ENCODE measurements around the gene TBL1XR1. TPM values are rescaled to one million over a fixed set of nuclear protein-coding genes. Genes with fewer than 3 reads are reported as not detected.

TBL1XR1 gene
- total RNA-seq, 1 experiment from 2014 or later = 175 TPM

DNA sequence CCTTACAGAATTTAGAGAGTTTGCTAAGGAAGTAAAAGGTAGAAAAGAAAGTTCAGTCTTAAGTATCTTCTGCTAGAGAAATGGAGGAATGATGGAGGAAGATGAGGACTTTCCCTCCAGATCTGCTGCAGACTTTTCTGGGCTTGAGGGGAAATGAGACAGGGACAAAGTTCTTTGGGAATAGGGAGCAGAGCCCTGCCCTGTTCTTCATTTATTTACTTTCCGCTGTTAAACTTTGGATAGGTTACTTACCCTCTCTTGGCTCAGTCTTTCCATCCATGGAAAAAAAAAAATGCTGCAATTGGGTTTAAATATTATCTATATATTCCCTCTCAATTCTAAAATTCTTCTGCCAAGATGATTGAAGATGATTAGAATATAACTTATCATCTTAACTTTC, 202.9 kb downstream of the TBL1XR1 start:
- Histone ChIP-seq H3K4ac (ENCODE audit: low read depth, low read length) (no peak overlapping the region), H3K9ac (ENCODE audit: extremely low read depth, insufficient read length, low read length) (no peak overlapping the region), H4K8ac (replicated peaks; ENCODE audit: insufficient read length, low read depth, low read length) (no peak overlapping the region), H3K27me3 (ENCODE audit: insufficient read depth, low read length) (no peaks in the 10 kb centered on the region), H3K56ac (ENCODE audit: insufficient read length, low read depth, low read length) (no peak overlapping the region), H2AK5ac (ENCODE audit: insufficient read length, low read length) (no peak overlapping the region), H2AFZ (ENCODE audit: low read length) (no peak overlapping the region), H3K14ac (ENCODE audit: insufficient read depth, low read length) (no peak overlapping the region), H2BK5ac (ENCODE audit: insufficient read length, low read length) (no peak overlapping the region), H2BK120ac (ENCODE audit: low read depth, low read length, poor library complexity, severe bottlenecking) (no peak overlapping the region), H3K23me2 (ENCODE audit: insufficient read length, low read depth, low read length, poor library complexity, severe bottlenecking) (no peaks in the 10 kb centered on the region), H3K27ac (ENCODE audit: insufficient read length, low read depth, low read length) (no peak overlapping the region), H2BK12ac (ENCODE audit: insufficient read length, low read depth, low read length) (no peak overlapping the region), H3K23ac (ENCODE audit: insufficient read length, low read depth, low read length) (no peak overlapping the region), H3K4me2 (ENCODE audit: insufficient read depth, insufficient read length, low read length) (no peak overlapping the region), H4K5ac (ENCODE audit: insufficient read length, low read depth, low read length) (no peak overlapping the region), H3K18ac (ENCODE audit: insufficient read length, low read depth, low read length) (no peak overlapping the region), H3K9me3 (ENCODE audit: control insufficient read depth, low read depth, low read length) (no peaks in the 10 kb centered on the region), H4K91ac (ENCODE audit: insufficient read length, low read depth, low read length) (no peak overlapping the region), H3T11ph (ENCODE audit: low read length) (no peak overlapping the region), H3K4me1 (ENCODE audit: insufficient read depth, low read length) (peaks cover 2% of the 10 kb centered on the region; the same call in 1 of the 2 replicates), H3K79me2 (ENCODE audit: insufficient read depth, low read length) (no peaks in the 10 kb centered on the region), H4K20me1 (ENCODE audit: control insufficient read depth, insufficient read depth, insufficient read length) (no peaks in the 10 kb centered on the region), H2BK15ac (ENCODE audit: low read depth, low read length) (no peak overlapping the region), H3K79me1 (ENCODE audit: insufficient read depth, low read depth, low read length, poor library complexity, severe bottlenecking) (no peaks in the 10 kb centered on the region), H2BK20ac (ENCODE audit: low read depth, low read length, poor library complexity, severe bottlenecking) (no peak overlapping the region)
- H3K9me3 Mint-ChIP-seq = peaks cover 6 to 8% of the 10 kb centered on the region in 2 experiments
- H3K27ac Mint-ChIP-seq = peak overlapping the region in 2 of 3 experiments; percentile 56 to 70; a peak in 3 of 7 replicates
- TF ChIP-seq, protein P1, sequence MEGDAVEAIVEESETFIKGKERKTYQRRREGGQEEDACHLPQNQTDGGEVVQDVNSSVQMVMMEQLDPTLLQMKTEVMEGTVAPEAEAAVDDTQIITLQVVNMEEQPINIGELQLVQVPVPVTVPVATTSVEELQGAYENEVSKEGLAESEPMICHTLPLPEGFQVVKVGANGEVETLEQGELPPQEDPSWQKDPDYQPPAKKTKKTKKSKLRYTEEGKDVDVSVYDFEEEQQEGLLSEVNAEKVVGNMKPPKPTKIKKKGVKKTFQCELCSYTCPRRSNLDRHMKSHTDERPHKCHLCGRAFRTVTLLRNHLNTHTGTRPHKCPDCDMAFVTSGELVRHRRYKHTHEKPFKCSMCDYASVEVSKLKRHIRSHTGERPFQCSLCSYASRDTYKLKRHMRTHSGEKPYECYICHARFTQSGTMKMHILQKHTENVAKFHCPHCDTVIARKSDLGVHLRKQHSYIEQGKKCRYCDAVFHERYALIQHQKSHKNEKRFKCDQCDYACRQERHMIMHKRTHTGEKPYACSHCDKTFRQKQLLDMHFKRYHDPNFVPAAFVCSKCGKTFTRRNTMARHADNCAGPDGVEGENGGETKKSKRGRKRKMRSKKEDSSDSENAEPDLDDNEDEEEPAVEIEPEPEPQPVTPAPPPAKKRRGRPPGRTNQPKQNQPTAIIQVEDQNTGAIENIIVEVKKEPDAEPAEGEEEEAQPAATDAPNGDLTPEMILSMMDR (conservative IDR thresholded peaks at IDR 0.05) = no peak
- no peaks in the 10 kb centered on the region for H3K27me3 Mint-ChIP-seq (ENCODE audit: low read depth)
- peaks cover 20 to 21% of the 10 kb centered on the region in 2 experiments for H3K4me1 Mint-ChIP-seq
- H3K4me3 Mint-ChIP-seq = no peak overlapping the region
- peaks cover 0 to 9% (median 4%) of the 10 kb centered on the region in 3 experiments; a peak in 6 of 7 replicates for H3K36me3 Mint-ChIP-seq (ENCODE audit: insufficient read depth in 1 of 3, low read depth in 3 of 3)
- WGBS (ENCODE audit: extremely low coverage, insufficient read length, low lambda C conversion rate) = no CpG with 5 or more reads among the region's 1 CpG
- DNase-seq = no peak

Measured in H9 (cell line).